Mesenchymal stem cell (in vitro differentiated cells and primary cell): Measurements from ENCODE around the gene PCDHA5.
"Not testable (repeated sequence)": the region's sequence is repeated elsewhere in the genome, so short reads cannot be mapped to it uniquely, and the experiment has no call there.

Experiments
- DNase-seq: peaks from one replicate; pipeline ENCODE4 v3.0.0-alpha.2; 2013
- H2AFZ ChIP-seq: one replicate; pipeline ENCODE4 v1.6.1; 2013; ENCODE audit warnings: low read depth, mild to moderate bottlenecking, control low read depth, inconsistent platforms, low read length, moderate library complexity
- H2AK5ac ChIP-seq: 2 replicates; pipeline ENCODE4 v1.6.1; 2013; ENCODE audit warnings: low read length, moderate library complexity, mild to moderate bottlenecking, inconsistent platforms; ENCODE audit not compliant: severe bottlenecking
- H2BK120ac ChIP-seq: one replicate; pipeline ENCODE4 v1.6.1; 2013; ENCODE audit warnings: low read depth, mild to moderate bottlenecking, inconsistent platforms, low read length, moderate library complexity
- H2BK12ac ChIP-seq, 2 experiments: one replicate each; pipeline ENCODE4 v1.6.1; 2013; ENCODE audit warnings: inconsistent platforms in 2 of 2, low read length in 2 of 2, mild to moderate bottlenecking in 2 of 2, moderate library complexity in 2 of 2, control low read depth in 1 of 2
- H2BK15ac ChIP-seq: one replicate; pipeline ENCODE4 v1.6.1; 2013; ENCODE audit warnings: mild to moderate bottlenecking, low read depth, inconsistent platforms; ENCODE audit not compliant: poor library complexity, severe bottlenecking
- H2BK5ac ChIP-seq: 2 replicates; pipeline ENCODE4 v1.6.1; 2013; ENCODE audit warnings: low read depth, mild to moderate bottlenecking, low read length, control low read depth, inconsistent platforms; ENCODE audit not compliant: poor library complexity, severe bottlenecking
- H3K14ac ChIP-seq, 2 experiments: one replicate each; pipeline ENCODE4 v1.6.1; 2013; ENCODE audit warnings: inconsistent platforms in 2 of 2, low read length in 2 of 2, control low read depth in 1 of 2, mild to moderate bottlenecking in 1 of 2, moderate library complexity in 1 of 2
- H3K18ac ChIP-seq, 2 experiments: one replicate each; pipeline ENCODE4 v1.6.1; 2013; ENCODE audit warnings: inconsistent platforms in 2 of 2, low read length in 2 of 2, control low read depth in 1 of 2, low read depth in 1 of 2, mild to moderate bottlenecking in 1 of 2
- H3K23ac ChIP-seq, 2 experiments: one replicate each; pipeline ENCODE4 v1.6.1; 2013; ENCODE audit warnings: inconsistent platforms in 2 of 2, low read length in 2 of 2, mild to moderate bottlenecking in 2 of 2, moderate library complexity in 2 of 2, control low read depth in 1 of 2
- H3K27ac ChIP-seq: 2 replicates; pipeline ENCODE4 v1.5.1; 2013; ENCODE audit warnings: mild to moderate bottlenecking, moderate library complexity, low read length, control low read depth, inconsistent platforms; ENCODE audit not compliant: poor library complexity, severe bottlenecking
- H3K27me3 ChIP-seq, 2 experiments: 2 replicates each; pipeline versions ENCODE4 v1.6.1 to v1.7.0; 2013; ENCODE audit warnings: low read length in 2 of 2, mild to moderate bottlenecking in 2 of 2, moderate library complexity in 2 of 2, control low read depth in 1 of 2, inconsistent platforms in 1 of 2; ENCODE audit not compliant: control insufficient read depth in 1 of 2, insufficient read depth in 1 of 2
- H3K36me3 ChIP-seq, 2 experiments: 2 replicates each; pipeline versions ENCODE4 v1.6.1 to v1.7.0; 2013; ENCODE audit warnings: low read length in 2 of 2, control low read depth in 1 of 2, inconsistent platforms in 1 of 2, low read depth in 1 of 2, mild to moderate bottlenecking in 1 of 2; ENCODE audit not compliant: insufficient read depth in 2 of 2, control insufficient read depth in 1 of 2
- H3K4ac ChIP-seq, 2 experiments: one replicate each; pipeline ENCODE4 v1.6.1; 2013; ENCODE audit warnings: inconsistent platforms in 2 of 2, low read length in 2 of 2, mild to moderate bottlenecking in 2 of 2, moderate library complexity in 2 of 2, control low read depth in 1 of 2, low read depth in 1 of 2
- H3K4me1 ChIP-seq: 2 replicates; pipeline ENCODE4 v1.6.1; 2013; ENCODE audit warnings: low read depth, low read length, control low read depth; ENCODE audit not compliant: control insufficient read depth, insufficient read depth
- H3K4me2 ChIP-seq: 2 replicates; pipeline ENCODE4 v1.6.1; 2013; ENCODE audit warnings: low read length, mild to moderate bottlenecking, inconsistent platforms; ENCODE audit not compliant: poor library complexity, severe bottlenecking
- H3K4me3 ChIP-seq, 2 experiments: 2 replicates each; pipeline versions ENCODE4 v1.5.1 to v1.7.0; 2013; ENCODE audit warnings: low read length in 2 of 2, mild to moderate bottlenecking in 2 of 2, control low read depth in 1 of 2, low read depth in 1 of 2; ENCODE audit not compliant: insufficient read depth in 1 of 2
- H3K79me1 ChIP-seq: replicated peaks from 2 replicates; pipeline ENCODE4 v1.6.1; 2013; ENCODE audit warnings: mild to moderate bottlenecking, control low read depth, low read length, inconsistent platforms; ENCODE audit not compliant: poor library complexity, severe bottlenecking
- H3K9ac ChIP-seq: 2 replicates; pipeline ENCODE4 v1.7.0; 2013; ENCODE audit warnings: mild to moderate bottlenecking, low read length, moderate library complexity
- H3K9me3 ChIP-seq: 2 replicates; pipeline ENCODE4 v1.7.0; 2013; ENCODE audit warnings: mild to moderate bottlenecking, low read length; ENCODE audit not compliant: control insufficient read depth
- H4K8ac ChIP-seq: one replicate; pipeline ENCODE4 v1.6.1; 2013; ENCODE audit warnings: inconsistent platforms, mild to moderate bottlenecking, low read length, moderate library complexity
- H4K91ac ChIP-seq: one replicate; pipeline ENCODE4 v1.6.1; 2013; ENCODE audit warnings: mild to moderate bottlenecking, low read length, inconsistent platforms
- whole genome bisulfite sequencing: methylation state at CpG from one replicate; pipeline ENCODE4 v1.1.7; 2013; ENCODE audit warnings: mixed read lengths; 5-methylcytosine and 5-hydroxymethylcytosine counted together

PCDHA5 gene

GRCh38 chr5:140787849-140788504 lies 33.4 kb upstream of the PCDHA5 start:
- H3K23ac ChIP-seq, H2BK120ac ChIP-seq, DNase-seq, H2BK15ac ChIP-seq, H3K4me3 ChIP-seq, H4K91ac ChIP-seq, H2AK5ac ChIP-seq, H2AFZ ChIP-seq, H3K4me2 ChIP-seq, H2BK5ac ChIP-seq, H3K14ac ChIP-seq, H3K4ac ChIP-seq, H3K18ac ChIP-seq, H3K79me1 ChIP-seq, H3K27me3 ChIP-seq, H3K9ac ChIP-seq, H3K27ac ChIP-seq, H2BK12ac ChIP-seq, H3K36me3 ChIP-seq, H4K8ac ChIP-seq, H3K4me1 ChIP-seq: not testable (repeated sequence)
- 96% methylated on average over 70 of the region's 70 CpGs for WGBS
- H3K9me3 ChIP-seq = peaks cover 82% of the 10 kb centered on the region

GRCh38 chr5:140791089-140791488 lies 30.3 kb upstream of the PCDHA5 start:
- Histone ChIP-seq H2BK120ac (no peak overlapping the region), H2BK12ac (no peak overlapping the region), H4K8ac (no peak overlapping the region), H3K9me3 (peaks cover 85% of the 10 kb centered on the region), H3K79me1 (no peaks in the 10 kb centered on the region), H3K14ac (no peak overlapping the region), H3K4ac (no peak overlapping the region), H3K4me2 (no peak overlapping the region), H3K4me1 (no peaks in the 10 kb centered on the region), H2AFZ (no peak overlapping the region), H2BK15ac (no peak overlapping the region), H3K4me3 (no peak overlapping the region), H4K91ac (no peak overlapping the region), H3K36me3 (no peaks in the 10 kb centered on the region), H3K23ac (no peak overlapping the region), H3K27ac (no peak overlapping the region), H3K9ac (no peak overlapping the region), H3K18ac (no peak overlapping the region), H2BK5ac (no peak overlapping the region), H2AK5ac (no peak overlapping the region), H3K27me3 (no peaks in the 10 kb centered on the region)
- no peak for DNase-seq
- 93% methylated on average over 2 of the region's 2 CpGs for WGBS

- Histone ChIP-seq H3K14ac (no peak within 1 kb of the TSS), H2AFZ (peak within 1 kb of the TSS; percentile 19), H3K9ac (no peak within 1 kb of the TSS), H3K18ac (no peak within 1 kb of the TSS), H3K4me1 (no peaks in the 10 kb centered on the region), H3K4me2 (peak within 1 kb of the TSS; percentile 61), H3K23ac (no peak within 1 kb of the TSS), H4K91ac (no peak within 1 kb of the TSS), H2AK5ac (no peak within 1 kb of the TSS), H3K27ac (no peak within 1 kb of the TSS), H4K8ac (no peak within 1 kb of the TSS), H3K79me1 (no peaks in the 10 kb centered on the region), H3K27me3 (no peaks in the 10 kb centered on the region), H3K36me3 (peaks cover 0 to 8% of the 10 kb centered on the region in 2 experiments), H3K9me3 (peaks cover 75% of the 10 kb centered on the region), H3K4me3 (peak within 1 kb of the TSS; percentile 18 to 54), H3K4ac (no peak within 1 kb of the TSS), H2BK12ac (no peak within 1 kb of the TSS), H2BK120ac (no peak within 1 kb of the TSS), H2BK15ac (no peak within 1 kb of the TSS), H2BK5ac (no peak within 1 kb of the TSS)
- peak; percentile 73 for DNase-seq
- WGBS = 38% methylated on average over 26 of the region's 27 CpGs
Measured at GRCh38 chr5:140794595-140795258, 26.7 kb upstream of the PCDHA5 start, which contains the start of gene PCDHA2. PCDHA2 (plus strand) TSS chr5:140794852.

GRCh38 chr5:140795259-140795641 lies 26.2 kb upstream of the PCDHA5 start:
- H3K4ac ChIP-seq = no peak overlapping the region
- H4K91ac ChIP-seq = no peak overlapping the region
- H3K23ac ChIP-seq = no peak overlapping the region
- no peak overlapping the region for H2AK5ac ChIP-seq
- H3K9ac ChIP-seq = no peak overlapping the region
- H3K4me3 ChIP-seq = peak overlapping the region in 1 of 2 experiments; percentile 54
- H3K36me3 ChIP-seq = peaks cover 0 to 8% of the 10 kb centered on the region in 2 experiments
- peak overlapping the region; percentile 19 for H2AFZ ChIP-seq
- H3K18ac ChIP-seq = no peak overlapping the region
- H2BK120ac ChIP-seq = no peak overlapping the region
- no peak overlapping the region for H2BK5ac ChIP-seq
- H4K8ac ChIP-seq = no peak overlapping the region
- WGBS = 21% methylated on average over 12 of the region's 15 CpGs
- peak; percentile 69 for DNase-seq
- H3K4me2 ChIP-seq = peak overlapping the region; percentile 61
- H3K27me3 ChIP-seq = no peaks in the 10 kb centered on the region
- H3K27ac ChIP-seq = no peak overlapping the region
- H3K14ac ChIP-seq = no peak overlapping the region
- no peaks in the 10 kb centered on the region for H3K79me1 ChIP-seq
- H3K9me3 ChIP-seq = peaks cover 72% of the 10 kb centered on the region
- H2BK15ac ChIP-seq = no peak overlapping the region
- no peak overlapping the region for H2BK12ac ChIP-seq
- no peaks in the 10 kb centered on the region for H3K4me1 ChIP-seq
